ENCODE results near the gene CETP.

The CETP gene

DNA sequence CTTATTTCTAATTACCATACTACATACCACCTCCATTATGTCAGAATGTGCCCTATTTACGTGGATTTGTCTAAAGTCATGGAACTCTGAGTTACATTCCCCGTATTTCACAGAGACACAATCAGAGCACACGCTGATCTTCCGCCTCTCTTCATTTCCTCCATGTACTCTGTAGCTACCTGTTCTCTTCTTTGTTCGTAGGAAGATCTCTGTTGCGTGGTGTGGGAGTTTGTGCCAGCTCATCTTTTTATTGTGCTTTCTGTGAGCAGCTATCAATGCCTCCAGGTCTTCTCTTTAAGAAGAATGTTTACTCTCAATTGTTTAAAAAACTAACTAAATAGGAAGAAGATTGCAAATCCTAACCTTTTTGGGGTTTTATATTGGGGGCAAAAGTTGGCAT, 54.6 kb downstream of the CETP start:
- H3K9me3 ChIP-seq (ENCODE audit: control insufficient read depth, insufficient read depth, low read length): no peaks in the 10 kb centered on the region
- no peaks in the 10 kb centered on the region for H3K36me3 ChIP-seq (ENCODE audit: insufficient read depth, low read length)
- no peak overlapping the region for H3K9ac ChIP-seq (ENCODE audit: low read depth, low read length)
- peaks cover 8% of the 10 kb centered on the region; the same call in 1 of the 2 replicates for H3K4me1 ChIP-seq (ENCODE audit: insufficient read depth, low read length)

- no peak overlapping the region for H3K9ac ChIP-seq (ENCODE audit: low read depth, low read length)
- peaks cover 8% of the 10 kb centered on the region; the same call in 1 of the 2 replicates for H3K4me1 ChIP-seq (ENCODE audit: insufficient read depth, low read length)
- H3K9me3 ChIP-seq (ENCODE audit: control insufficient read depth, insufficient read depth, low read length): no peaks in the 10 kb centered on the region
- H3K36me3 ChIP-seq (ENCODE audit: insufficient read depth, low read length): no peaks in the 10 kb centered on the region
Observed at GRCh38 chr16:57016831-57017230, 55.1 kb downstream of the CETP start.

GRCh38 chr16:57017251-57017650, 55.5 kb downstream of the CETP start:
- Histone ChIP-seq H3K4me1 (ENCODE audit: insufficient read depth, low read length) (peaks cover 5% of the 10 kb centered on the region; the same call in 1 of the 2 replicates), H3K36me3 (ENCODE audit: insufficient read depth, low read length) (no peaks in the 10 kb centered on the region), H3K9me3 (ENCODE audit: control insufficient read depth, insufficient read depth, low read length) (no peaks in the 10 kb centered on the region), H3K9ac (ENCODE audit: low read depth, low read length) (no peak overlapping the region)

- Histone ChIP-seq H3K9me3 (ENCODE audit: control insufficient read depth, insufficient read depth, low read length) (no peaks in the 10 kb centered on the region), H3K4me1 (ENCODE audit: insufficient read depth, low read length) (no peaks in the 10 kb centered on the region), H3K9ac (ENCODE audit: low read depth, low read length) (no peak overlapping the region), H3K36me3 (ENCODE audit: insufficient read depth, low read length) (no peaks in the 10 kb centered on the region)
Observed at GRCh38 chr16:57019746-57020145, 58.0 kb downstream of the CETP start.

DNA sequence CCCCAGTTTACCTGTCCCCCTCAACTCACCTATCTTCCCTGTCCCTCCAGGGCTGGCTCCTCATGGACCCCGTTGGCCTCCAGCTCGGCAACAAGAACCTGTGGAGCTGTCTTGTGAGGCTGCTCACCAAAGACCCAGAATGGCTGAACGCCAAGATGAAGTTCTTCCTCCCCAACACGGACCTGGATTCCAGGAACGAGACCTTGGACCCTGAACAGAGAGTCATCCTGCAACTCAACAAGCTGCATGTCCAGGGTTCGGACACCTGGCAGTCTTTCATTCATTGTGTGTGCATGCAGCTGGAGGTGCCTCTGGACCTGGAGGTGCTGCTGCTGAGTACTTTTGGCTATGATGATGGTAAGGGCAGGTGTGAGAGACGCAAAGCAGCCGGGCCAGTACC, 58.9 kb downstream of the CETP start:
- no peaks in the 10 kb centered on the region for H3K36me3 ChIP-seq (ENCODE audit: insufficient read depth, low read length)
- no peaks in the 10 kb centered on the region for H3K4me1 ChIP-seq (ENCODE audit: insufficient read depth, low read length)
- H3K9ac ChIP-seq (ENCODE audit: low read depth, low read length): no peak overlapping the region
- H3K9me3 ChIP-seq (ENCODE audit: control insufficient read depth, insufficient read depth, low read length): no peaks in the 10 kb centered on the region

DNA sequence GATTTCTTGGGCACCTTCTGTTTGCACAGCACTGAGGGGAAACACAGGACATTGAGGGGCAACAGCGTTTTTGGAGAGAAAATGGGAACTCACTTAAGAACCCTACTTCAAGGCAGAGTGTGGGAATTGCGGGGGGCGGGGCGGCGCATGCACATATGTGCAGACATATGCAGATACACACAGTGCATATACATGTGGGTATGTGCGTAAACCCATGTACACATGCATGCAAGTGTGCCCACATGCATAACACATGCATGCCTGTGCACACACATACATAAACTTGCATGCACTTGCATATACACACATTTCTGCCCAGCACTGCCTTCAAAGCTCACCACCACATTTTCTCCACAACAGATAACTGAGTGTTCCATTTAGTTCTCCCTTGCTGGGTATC, 60.0 kb downstream of the CETP start:
- Histone ChIP-seq H3K4me1 (ENCODE audit: insufficient read depth, low read length) (no peaks in the 10 kb centered on the region), H3K9ac (ENCODE audit: low read depth, low read length) (no peak overlapping the region), H3K36me3 (ENCODE audit: insufficient read depth, low read length) (no peaks in the 10 kb centered on the region), H3K9me3 (ENCODE audit: control insufficient read depth, insufficient read depth, low read length) (no peaks in the 10 kb centered on the region)

GRCh38 chr16:57022445-57022844, 60.7 kb downstream of the CETP start:
- Histone ChIP-seq H3K9me3 (ENCODE audit: control insufficient read depth, insufficient read depth, low read length) (no peaks in the 10 kb centered on the region), H3K9ac (ENCODE audit: low read depth, low read length) (no peak overlapping the region), H3K36me3 (ENCODE audit: insufficient read depth, low read length) (no peaks in the 10 kb centered on the region), H3K4me1 (ENCODE audit: insufficient read depth, low read length) (no peaks in the 10 kb centered on the region)

DNA sequence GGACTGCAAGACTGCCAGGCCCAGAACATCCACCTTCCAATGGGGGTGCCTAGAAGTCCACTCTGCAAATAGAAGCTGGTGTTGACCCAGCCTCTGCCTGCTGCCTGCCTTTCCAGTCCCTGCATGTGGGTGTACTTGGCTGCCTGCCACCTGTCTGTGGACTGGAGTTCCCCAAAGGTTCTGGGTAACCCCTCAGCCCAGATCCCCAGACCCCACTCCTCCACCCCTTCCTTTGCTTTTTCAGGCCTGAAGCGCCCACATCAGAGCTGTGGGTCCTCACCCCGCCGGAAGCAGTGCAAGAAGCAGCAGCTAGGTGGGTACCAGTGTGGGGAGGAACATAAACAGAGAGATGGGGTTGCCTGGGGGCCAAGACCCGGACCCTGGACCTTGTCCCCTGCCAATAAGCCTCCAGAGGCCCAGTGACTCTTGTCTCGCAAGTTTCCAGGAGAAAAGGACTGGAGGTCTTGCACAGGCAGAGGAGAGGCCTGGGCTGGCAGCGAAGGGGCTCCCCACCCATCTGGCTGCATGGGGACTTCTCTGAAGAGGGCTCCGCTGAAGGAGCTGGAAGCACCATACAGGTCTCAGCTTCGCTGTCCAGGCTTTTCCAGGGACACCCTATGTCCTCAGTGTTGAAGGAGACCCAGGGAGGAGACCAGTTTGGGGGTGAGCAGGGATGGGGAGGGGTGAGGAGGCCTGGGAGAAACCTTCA, 61.9 kb downstream of the CETP start:
- no peak overlapping the region for H3K9ac ChIP-seq (ENCODE audit: low read depth, low read length)
- no peaks in the 10 kb centered on the region for H3K36me3 ChIP-seq (ENCODE audit: insufficient read depth, low read length)
- H3K4me1 ChIP-seq (ENCODE audit: insufficient read depth, low read length): peaks cover 5% of the 10 kb centered on the region
- no peaks in the 10 kb centered on the region for H3K9me3 ChIP-seq (ENCODE audit: control insufficient read depth, insufficient read depth, low read length)

GRCh38 chr16:57024894-57025680, 63.3 kb downstream of the CETP start:
- Histone ChIP-seq H3K36me3 (ENCODE audit: insufficient read depth, low read length) (no peaks in the 10 kb centered on the region), H3K4me1 (ENCODE audit: insufficient read depth, low read length) (peaks cover 6% of the 10 kb centered on the region), H3K9ac (ENCODE audit: low read depth, low read length) (no peak overlapping the region), H3K9me3 (ENCODE audit: control insufficient read depth, insufficient read depth, low read length) (no peaks in the 10 kb centered on the region)

DNA sequence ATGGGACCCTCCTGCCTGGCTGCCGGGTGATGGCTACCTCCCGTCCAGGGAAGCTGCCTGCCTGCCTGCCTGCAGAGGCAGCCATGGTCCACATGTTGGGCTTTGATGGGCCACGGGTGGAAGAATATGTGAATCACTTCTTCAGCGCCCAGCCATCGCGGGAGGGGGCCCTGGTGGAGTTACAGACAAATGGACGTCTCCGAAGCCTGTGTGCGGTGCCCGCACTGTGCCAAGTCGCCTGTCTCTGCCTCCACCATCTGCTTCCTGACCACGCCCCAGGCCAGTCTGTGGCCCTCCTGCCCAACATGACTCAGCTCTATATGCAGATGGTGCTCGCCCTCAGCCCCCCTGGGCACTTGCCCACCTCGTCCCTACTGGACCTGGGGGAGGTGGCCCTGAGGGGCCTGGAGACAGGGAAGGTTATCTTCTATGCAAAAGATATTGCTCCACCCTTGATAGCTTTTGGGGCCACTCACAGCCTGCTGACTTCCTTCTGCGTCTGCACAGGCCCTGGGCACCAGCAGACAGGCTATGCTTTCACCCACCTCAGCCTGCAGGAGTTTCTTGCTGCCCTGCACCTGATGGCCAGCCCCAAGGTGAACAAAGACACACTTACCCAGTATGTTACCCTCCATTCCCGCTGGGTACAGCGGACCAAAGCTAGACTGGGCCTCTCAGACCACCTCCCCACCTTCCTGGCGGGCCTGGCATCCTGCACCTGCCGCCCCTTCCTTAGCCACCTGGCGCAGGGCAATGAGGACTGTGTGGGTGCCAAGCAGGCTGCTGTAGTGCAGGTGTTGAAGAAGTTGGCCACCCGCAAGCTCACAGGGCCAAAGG, 64.4 kb downstream of the CETP start:
- H3K9ac ChIP-seq (ENCODE audit: low read depth, low read length): no peak overlapping the region
- H3K9me3 ChIP-seq (ENCODE audit: control insufficient read depth, insufficient read depth, low read length): no peaks in the 10 kb centered on the region
- H3K4me1 ChIP-seq (ENCODE audit: insufficient read depth, low read length): peaks cover 6% of the 10 kb centered on the region
- H3K36me3 ChIP-seq (ENCODE audit: insufficient read depth, low read length): no peaks in the 10 kb centered on the region

DNA sequence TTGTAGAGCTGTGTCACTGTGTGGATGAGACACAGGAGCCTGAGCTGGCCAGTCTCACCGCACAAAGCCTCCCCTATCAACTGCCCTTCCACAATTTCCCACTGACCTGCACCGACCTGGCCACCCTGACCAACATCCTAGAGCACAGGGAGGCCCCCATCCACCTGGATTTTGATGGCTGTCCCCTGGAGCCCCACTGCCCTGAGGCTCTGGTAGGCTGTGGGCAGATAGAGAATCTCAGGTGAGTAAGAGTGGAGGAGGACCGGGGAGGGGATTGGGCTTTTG, 65.0 kb downstream of the CETP start:
- Histone ChIP-seq H3K9ac (ENCODE audit: low read depth, low read length) (no peak overlapping the region), H3K9me3 (ENCODE audit: control insufficient read depth, insufficient read depth, low read length) (no peaks in the 10 kb centered on the region), H3K4me1 (ENCODE audit: insufficient read depth, low read length) (peaks cover 6% of the 10 kb centered on the region), H3K36me3 (ENCODE audit: insufficient read depth, low read length) (no peaks in the 10 kb centered on the region)

GRCh38 chr16:57027067-57027466, 65.3 kb downstream of the CETP start:
- peaks cover 6% of the 10 kb centered on the region for H3K4me1 ChIP-seq (ENCODE audit: insufficient read depth, low read length)
- H3K9ac ChIP-seq (ENCODE audit: low read depth, low read length): no peak overlapping the region
- H3K9me3 ChIP-seq (ENCODE audit: control insufficient read depth, insufficient read depth, low read length): no peaks in the 10 kb centered on the region
- no peaks in the 10 kb centered on the region for H3K36me3 ChIP-seq (ENCODE audit: insufficient read depth, low read length)

DNA sequence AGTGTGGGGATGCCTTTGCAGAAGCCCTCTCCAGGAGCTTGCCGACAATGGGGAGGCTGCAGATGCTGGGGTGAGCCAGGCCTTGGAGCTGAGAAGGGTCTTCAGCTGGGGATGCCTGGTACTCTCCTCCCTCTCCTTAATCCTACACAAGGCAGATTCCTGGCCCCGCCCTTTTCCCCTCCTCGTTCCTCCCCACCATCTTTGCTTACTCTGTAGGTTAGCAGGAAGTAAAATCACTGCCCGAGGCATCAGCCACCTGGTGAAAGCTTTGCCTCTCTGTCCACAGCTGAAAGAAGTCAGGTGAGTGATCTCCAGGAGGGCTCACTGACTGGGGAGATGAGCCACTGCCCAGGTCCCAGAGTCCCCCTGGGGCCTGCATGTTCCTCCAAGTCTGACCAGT, 66.3 kb downstream of the CETP start:
- H3K36me3 ChIP-seq (ENCODE audit: insufficient read depth, low read length): no peaks in the 10 kb centered on the region
- H3K9me3 ChIP-seq (ENCODE audit: control insufficient read depth, insufficient read depth, low read length): no peaks in the 10 kb centered on the region
- H3K4me1 ChIP-seq (ENCODE audit: insufficient read depth, low read length): peaks cover 6% of the 10 kb centered on the region
- H3K9ac ChIP-seq (ENCODE audit: low read depth, low read length): no peak overlapping the region

- H3K9me3 ChIP-seq (ENCODE audit: control insufficient read depth, insufficient read depth, low read length): no peaks in the 10 kb centered on the region
- no peaks in the 10 kb centered on the region for H3K36me3 ChIP-seq (ENCODE audit: insufficient read depth, low read length)
- H3K9ac ChIP-seq (ENCODE audit: low read depth, low read length): no peak overlapping the region
- H3K4me1 ChIP-seq (ENCODE audit: insufficient read depth, low read length): peaks cover 6% of the 10 kb centered on the region
Observed at GRCh38 chr16:57029161-57030160, 67.7 kb downstream of the CETP start.
